ENCODE measurements around the gene MFSD8.

- TF ChIP-seq CTCF (IDR thresholded peaks at IDR 0.05) (no peak), POLR2AphosphoS5 (IDR thresholded peaks at IDR 0.05) (no peak)
Measured at GRCh38 chr4:127978930-127979329, 14.0 kb upstream of the MFSD8 start.
